ENCODE results near the gene C12orf42.

- TF ChIP-seq GATA3 (IDR thresholded peaks at IDR 0.05; ENCODE audit: low read depth, low read length) (no peak), GATA2 (IDR thresholded peaks at IDR 0.05; ENCODE audit: low read depth, low read length) (no peak)
Measured at GRCh38 chr12:103336940-103337339, 158.8 kb downstream of the C12orf42 start.

Data from SH-SY5Y (cell line).